ENCODE data around the gene ASAP2. TPM values are rescaled to one million over a fixed set of nuclear protein-coding genes. Genes with fewer than 3 reads are reported as not detected.

Gene ASAP2
- polyA plus RNA-seq, 3 donors: 0.08 to 1.1 (median 0.20) TPM

DNA sequence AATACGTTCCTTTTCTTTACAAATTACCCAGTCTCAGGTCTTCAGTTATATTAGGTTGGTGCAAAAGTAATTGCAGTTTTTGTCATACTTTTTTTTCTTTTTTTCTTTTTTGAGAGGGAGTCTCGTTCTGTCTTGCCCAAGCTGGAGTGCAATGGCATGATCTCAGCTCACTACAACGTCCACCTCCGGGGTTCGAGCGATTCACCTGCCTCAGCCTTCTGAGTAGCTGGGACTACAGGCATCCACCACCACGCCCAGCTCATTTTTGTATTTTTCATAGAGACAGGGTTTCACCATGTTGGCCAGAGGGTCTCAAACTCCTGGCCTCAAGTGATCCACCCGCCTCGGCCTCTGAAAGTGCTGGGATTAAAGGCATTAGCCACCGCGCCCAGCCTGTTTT lies 43.8 kb upstream of the ASAP2 start:
- Histone ChIP-seq H2AFZ (ENCODE audit: insufficient read depth, low read depth, low read length, poor library complexity, severe bottlenecking) (no peak overlapping the region), H3K9ac (ENCODE audit: insufficient read depth, low read length, poor library complexity, severe bottlenecking) (no peak overlapping the region), H3K9me3 (replicated peaks in 1 of 2; ENCODE audit: control insufficient read depth in 1 of 2, insufficient read depth in 1 of 2, low read length in 2 of 2) (no peaks in the 10 kb centered on the region), H4K20me1 (ENCODE audit: insufficient read depth, low read length) (no peaks in the 10 kb centered on the region), H3K36me3 (replicated peaks in 1 of 2; ENCODE audit: control insufficient read depth in 1 of 2, insufficient read depth in 2 of 2, low read length in 2 of 2) (no peaks in the 10 kb centered on the region), H3K4me1 (ENCODE audit: control insufficient read depth in 1 of 2, insufficient read depth in 2 of 2, low read length in 2 of 2) (peaks cover 23 to 26% of the 10 kb centered on the region in 2 donors), H3K4me3 (replicated peaks in 1 of 3; ENCODE audit: low read depth in 2 of 3, low read length in 3 of 3) (no peak overlapping the region), H3K27me3 (ENCODE audit: control insufficient read depth in 2 of 2, insufficient read depth in 2 of 2, low read length in 2 of 2) (no peaks in the 10 kb centered on the region), H3K4me2 (replicated peaks; ENCODE audit: extremely low read depth, low read length, poor library complexity, severe bottlenecking) (no peak overlapping the region), H3K27ac (ENCODE audit: low read depth in 1 of 2, low read length in 2 of 2) (no peak overlapping the region), H3K79me2 (ENCODE audit: insufficient read depth, low read length) (no peaks in the 10 kb centered on the region)
- H3K27ac Mint-ChIP-seq: no peak overlapping the region
- intact Hi-C loops (cut with micrococcal nuclease): no loop called here
- no peaks in the 10 kb centered on the region for H3K9me3 Mint-ChIP-seq
- DNase-seq: no peak
- H3K36me3 Mint-ChIP-seq: no peaks in the 10 kb centered on the region
- H3K4me1 Mint-ChIP-seq: peaks cover 23% of the 10 kb centered on the region
- TF ChIP-seq, protein P1, sequence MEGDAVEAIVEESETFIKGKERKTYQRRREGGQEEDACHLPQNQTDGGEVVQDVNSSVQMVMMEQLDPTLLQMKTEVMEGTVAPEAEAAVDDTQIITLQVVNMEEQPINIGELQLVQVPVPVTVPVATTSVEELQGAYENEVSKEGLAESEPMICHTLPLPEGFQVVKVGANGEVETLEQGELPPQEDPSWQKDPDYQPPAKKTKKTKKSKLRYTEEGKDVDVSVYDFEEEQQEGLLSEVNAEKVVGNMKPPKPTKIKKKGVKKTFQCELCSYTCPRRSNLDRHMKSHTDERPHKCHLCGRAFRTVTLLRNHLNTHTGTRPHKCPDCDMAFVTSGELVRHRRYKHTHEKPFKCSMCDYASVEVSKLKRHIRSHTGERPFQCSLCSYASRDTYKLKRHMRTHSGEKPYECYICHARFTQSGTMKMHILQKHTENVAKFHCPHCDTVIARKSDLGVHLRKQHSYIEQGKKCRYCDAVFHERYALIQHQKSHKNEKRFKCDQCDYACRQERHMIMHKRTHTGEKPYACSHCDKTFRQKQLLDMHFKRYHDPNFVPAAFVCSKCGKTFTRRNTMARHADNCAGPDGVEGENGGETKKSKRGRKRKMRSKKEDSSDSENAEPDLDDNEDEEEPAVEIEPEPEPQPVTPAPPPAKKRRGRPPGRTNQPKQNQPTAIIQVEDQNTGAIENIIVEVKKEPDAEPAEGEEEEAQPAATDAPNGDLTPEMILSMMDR (IDR thresholded peaks at IDR 0.05): no peak
- H3K4me3 Mint-ChIP-seq: no peak overlapping the region
- 100% methylated on average over 6 of the region's 11 CpGs for WGBS (ENCODE audit: insufficient coverage)
- H3K27me3 Mint-ChIP-seq (ENCODE audit: low read depth in 3 of 3): peaks cover 0 to 4% (median 3%) of the 10 kb centered on the region in 3 donors

DNA sequence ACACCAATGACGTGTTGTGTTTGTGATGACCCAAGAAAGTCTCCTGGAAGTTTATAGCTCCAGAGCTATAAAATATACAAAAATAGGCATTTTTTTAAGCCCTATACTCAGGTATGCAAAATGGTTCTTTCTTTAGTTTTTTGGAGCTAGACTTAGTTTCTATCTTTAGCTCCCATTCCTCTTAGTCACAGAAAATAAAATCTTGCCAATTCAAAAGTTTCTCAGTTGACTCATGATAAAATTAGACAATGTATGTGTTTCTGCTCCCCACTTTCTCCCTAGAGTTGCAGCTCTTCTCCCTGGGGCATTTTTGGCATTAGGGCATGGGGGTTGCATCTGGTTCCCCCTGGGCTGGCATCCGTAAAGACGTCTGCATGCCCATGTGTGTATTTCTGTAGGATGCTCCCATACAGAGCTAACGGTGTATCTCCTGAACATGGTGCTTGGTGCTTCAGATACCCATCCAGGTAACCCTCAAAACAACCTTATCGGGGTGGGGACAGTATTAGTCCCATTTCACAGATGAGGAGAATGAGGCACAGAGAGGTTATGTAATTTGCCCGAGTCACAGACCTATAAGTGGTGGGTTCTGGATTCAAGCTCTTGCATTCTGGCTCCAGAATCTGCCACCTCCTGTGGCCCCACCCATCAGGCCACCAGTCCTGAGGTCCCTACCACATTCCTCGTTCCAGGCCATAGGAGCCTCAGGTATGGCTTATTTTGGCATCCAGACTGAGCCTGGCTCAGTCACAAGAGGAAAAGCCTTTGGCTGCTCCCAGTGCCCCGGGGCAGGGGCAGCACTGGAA lies 43.1 kb upstream of the ASAP2 start:
- Histone ChIP-seq H3K4me1 (ENCODE audit: control insufficient read depth in 1 of 2, insufficient read depth in 2 of 2, low read length in 2 of 2) (peaks cover 29 to 32% of the 10 kb centered on the region in 2 donors), H3K27ac (ENCODE audit: low read depth in 1 of 2, low read length in 2 of 2) (no peak overlapping the region), H3K9ac (ENCODE audit: insufficient read depth, low read length, poor library complexity, severe bottlenecking) (no peak overlapping the region), H3K9me3 (replicated peaks in 1 of 2; ENCODE audit: control insufficient read depth in 1 of 2, insufficient read depth in 1 of 2, low read length in 2 of 2) (no peaks in the 10 kb centered on the region), H4K20me1 (ENCODE audit: insufficient read depth, low read length) (no peaks in the 10 kb centered on the region), H3K36me3 (replicated peaks in 1 of 2; ENCODE audit: control insufficient read depth in 1 of 2, insufficient read depth in 2 of 2, low read length in 2 of 2) (no peaks in the 10 kb centered on the region), H3K4me2 (replicated peaks; ENCODE audit: extremely low read depth, low read length, poor library complexity, severe bottlenecking) (no peak overlapping the region), H3K4me3 (replicated peaks in 1 of 3; ENCODE audit: low read depth in 2 of 3, low read length in 3 of 3) (no peak overlapping the region), H3K79me2 (ENCODE audit: insufficient read depth, low read length) (no peaks in the 10 kb centered on the region), H2AFZ (ENCODE audit: insufficient read depth, low read depth, low read length, poor library complexity, severe bottlenecking) (no peak overlapping the region), H3K27me3 (ENCODE audit: control insufficient read depth in 2 of 2, insufficient read depth in 2 of 2, low read length in 2 of 2) (no peaks in the 10 kb centered on the region)
- DNase-seq: no peak
- no peaks in the 10 kb centered on the region for H3K36me3 Mint-ChIP-seq
- H3K27ac Mint-ChIP-seq: peak overlapping the region in 1 of 7 donors; percentile 41
- intact Hi-C loops (cut with micrococcal nuclease): no loop called here
- H3K4me1 Mint-ChIP-seq: peaks cover 30% of the 10 kb centered on the region
- H3K9me3 Mint-ChIP-seq: no peaks in the 10 kb centered on the region
- 96% methylated on average over 3 of the region's 8 CpGs for WGBS (ENCODE audit: insufficient coverage)
- H3K27me3 Mint-ChIP-seq (ENCODE audit: low read depth in 3 of 3): peaks cover 0 to 4% (median 2%) of the 10 kb centered on the region in 3 donors
- TF ChIP-seq, protein P1 (IDR thresholded peaks at IDR 0.05): no peak
- H3K4me3 Mint-ChIP-seq: no peak overlapping the region

Measured in CD14-positive monocyte (primary cell).